Activated CD8-positive, alpha-beta memory T cell treated with anti-CD3 and anti-CD28 coated beads for 1 hour (primary cell): ENCODE results near the gene FMO5.

Experiments
- DNase-seq, 2 donors: peaks; one replicate each; pipeline ENCODE4 v3.0.0-alpha.2; 2020; ENCODE audit warnings: low read depth in 1 of 2; ENCODE audit errors: extremely low read depth in 1 of 2

The FMO5 gene

GRCh38 chr1:147225193-147225730, at the start of gene FMO5:
TSS of gene FMO5 (minus strand) at chr1:147225339. CDS start at chr1:147225029, 310 bp downstream.
- DNase-seq = peak in 1 of 2 donors; percentile 10

GRCh38 chr1:147273409-147274336, 48.5 kb upstream of the FMO5 start:
- peak in 1 of 2 donors; percentile 1 for DNase-seq

- no peak for DNase-seq
These were observed 46.9 kb upstream of the FMO5 start for GRCh38 chr1:147272042-147272441.

GRCh38 chr1:147270721-147271120, 45.6 kb upstream of the FMO5 start:
- DNase-seq = no peak

GRCh38 chr1:147267711-147268110, 42.6 kb upstream of the FMO5 start:
- DNase-seq = no peak

GRCh38 chr1:147266381-147266780, 41.2 kb upstream of the FMO5 start:
- no peak for DNase-seq

- DNase-seq = no peak
These were observed 39.1 kb upstream of the FMO5 start for GRCh38 chr1:147264158-147264768.

GRCh38 chr1:147260956-147261355, 35.8 kb upstream of the FMO5 start:
- no peak for DNase-seq

- no peak for DNase-seq
These were observed 27.4 kb upstream of the FMO5 start for GRCh38 chr1:147252540-147252939.

- DNase-seq = no peak
These were observed 22.6 kb upstream of the FMO5 start for GRCh38 chr1:147247656-147248238.

GRCh38 chr1:147246910-147247655, 21.9 kb upstream of the FMO5 start:
- no peak for DNase-seq

- DNase-seq = no peak
These were observed 21.0 kb upstream of the FMO5 start for GRCh38 chr1:147246044-147246690.

- DNase-seq = no peak
These were observed 20.5 kb upstream of the FMO5 start for GRCh38 chr1:147245586-147246021.

GRCh38 chr1:147245129-147245528, 20.0 kb upstream of the FMO5 start:
- no peak for DNase-seq

- no peak for DNase-seq
These were observed 18.7 kb upstream of the FMO5 start for GRCh38 chr1:147243841-147244240.

- DNase-seq = peak in 1 of 2 donors; percentile 8
These were observed 18.1 kb upstream of the FMO5 start for GRCh38 chr1:147243228-147243685.

- peak; percentile 76 to 90 for DNase-seq
These were observed 17.5 kb upstream of the FMO5 start, which contains the start of gene CHD1L for GRCh38 chr1:147242449-147243227. TSS of gene CHD1L (plus strand) at chr1:147242684. CDS start at chr1:147242704, 20 bp downstream.

- DNase-seq = no peak
These were observed 16.9 kb upstream of the FMO5 start for GRCh38 chr1:147241934-147242448.
